ENCODE data around the gene DGCR2. TPM values are rescaled to one million over a fixed set of nuclear protein-coding genes. Genes with fewer than 3 reads are reported as not detected.

DGCR2 gene
- total RNA-seq, 4 donors from 2014 or later, result 44.1 to 76.5 (median 56.3) TPM

DNA sequence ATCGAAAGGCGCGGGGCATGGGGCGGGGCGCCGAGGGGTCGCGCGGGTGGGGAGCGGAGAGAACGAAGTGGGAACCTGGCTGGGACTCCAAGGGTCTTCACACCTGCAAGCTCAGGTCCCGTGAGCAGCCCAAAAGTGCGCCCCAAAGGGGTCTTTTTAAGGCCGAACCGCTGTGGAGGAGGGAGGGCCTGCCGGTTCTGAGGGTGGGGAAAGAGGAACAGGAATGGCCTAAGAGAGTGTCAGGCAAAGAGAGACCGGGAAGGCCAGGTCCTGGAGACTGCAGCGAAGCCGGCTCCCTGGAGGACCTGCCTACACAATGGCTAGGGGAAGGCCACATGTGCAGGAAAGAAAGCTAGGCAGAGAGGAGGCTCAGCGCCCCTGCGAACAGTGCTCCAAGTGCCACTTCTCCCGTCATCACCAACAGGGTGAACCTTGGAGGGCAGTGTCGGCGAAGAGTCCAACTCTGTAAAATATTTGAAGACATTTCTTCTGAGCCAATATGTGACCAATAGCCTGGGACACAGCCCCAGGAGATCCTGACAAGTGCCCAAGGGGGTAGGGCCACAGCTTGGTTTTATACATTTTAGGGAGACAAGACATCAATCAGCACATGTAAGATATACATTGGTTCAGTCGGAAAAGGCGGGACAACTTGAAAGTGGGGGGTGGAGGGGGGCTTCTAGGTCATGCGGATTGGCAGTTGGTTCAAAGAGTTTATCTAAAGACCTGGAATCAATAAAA is 710 bp upstream of the DGCR2 start:
- no peak for TF ChIP-seq EP300 (IDR thresholded peaks at IDR 0.05)
- TF ChIP-seq, protein P1, sequence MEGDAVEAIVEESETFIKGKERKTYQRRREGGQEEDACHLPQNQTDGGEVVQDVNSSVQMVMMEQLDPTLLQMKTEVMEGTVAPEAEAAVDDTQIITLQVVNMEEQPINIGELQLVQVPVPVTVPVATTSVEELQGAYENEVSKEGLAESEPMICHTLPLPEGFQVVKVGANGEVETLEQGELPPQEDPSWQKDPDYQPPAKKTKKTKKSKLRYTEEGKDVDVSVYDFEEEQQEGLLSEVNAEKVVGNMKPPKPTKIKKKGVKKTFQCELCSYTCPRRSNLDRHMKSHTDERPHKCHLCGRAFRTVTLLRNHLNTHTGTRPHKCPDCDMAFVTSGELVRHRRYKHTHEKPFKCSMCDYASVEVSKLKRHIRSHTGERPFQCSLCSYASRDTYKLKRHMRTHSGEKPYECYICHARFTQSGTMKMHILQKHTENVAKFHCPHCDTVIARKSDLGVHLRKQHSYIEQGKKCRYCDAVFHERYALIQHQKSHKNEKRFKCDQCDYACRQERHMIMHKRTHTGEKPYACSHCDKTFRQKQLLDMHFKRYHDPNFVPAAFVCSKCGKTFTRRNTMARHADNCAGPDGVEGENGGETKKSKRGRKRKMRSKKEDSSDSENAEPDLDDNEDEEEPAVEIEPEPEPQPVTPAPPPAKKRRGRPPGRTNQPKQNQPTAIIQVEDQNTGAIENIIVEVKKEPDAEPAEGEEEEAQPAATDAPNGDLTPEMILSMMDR (IDR thresholded peaks at IDR 0.05), result no peak
- no peak for TF ChIP-seq POLR2AphosphoS5 (IDR thresholded peaks at IDR 0.05)
- TF ChIP-seq POLR2A (IDR thresholded peaks at IDR 0.05), result no peak
- H3K27ac ChIP-seq, result peak overlapping the region; percentile 54 to 97 (median 92)
- no peaks in the 10 kb centered on the region for H3K27me3 ChIP-seq
- H3K36me3 ChIP-seq, result no peaks in the 10 kb centered on the region
- H3K9me3 ChIP-seq, result no peaks in the 10 kb centered on the region
- peaks cover 0 to 46% (median 21%) of the 10 kb centered on the region in 3 donors for H3K4me1 ChIP-seq
- WGBS, 2 donors (ENCODE audit: low coverage in 1 of 2), result 24 to 30% methylated on average over 9 to 14 of the region's 27 CpGs
- ATAC-seq, result peak; percentile 34
- H3K4me3 ChIP-seq, result peak overlapping the region; percentile 42 to 87

DNA sequence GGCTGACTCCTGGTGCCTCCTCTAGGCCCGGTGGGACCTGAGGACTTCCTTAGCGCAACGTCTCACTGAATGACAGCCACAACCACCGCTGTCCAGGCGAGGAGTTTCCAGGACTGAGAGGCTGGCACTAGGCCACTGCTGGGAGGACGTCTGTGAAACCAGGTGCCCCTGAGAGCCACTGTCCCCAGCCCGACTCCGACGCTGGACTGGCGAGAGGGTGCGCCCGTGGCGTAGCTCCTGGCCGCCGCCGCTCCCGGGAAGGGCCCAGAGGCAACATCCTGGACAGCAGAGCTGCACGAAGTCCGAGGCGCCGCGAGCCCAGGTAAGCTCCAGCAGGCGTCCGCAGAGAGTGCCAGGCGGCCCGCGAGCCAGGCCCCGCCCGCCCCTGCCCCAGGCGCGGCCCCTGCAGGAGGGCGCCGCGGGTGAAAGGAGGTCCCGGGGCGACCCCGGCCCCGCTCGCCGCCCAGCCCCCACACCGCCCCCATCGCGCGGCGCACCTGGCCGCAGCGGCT is 525 bp downstream of the DGCR2 start:
- Histone ChIP-seq H3K4me3 (peak overlapping the region; percentile 70 to 87), H3K4me1 (peaks cover 0 to 58% (median 28%) of the 10 kb centered on the region in 3 donors), H3K27me3 (no peaks in the 10 kb centered on the region), H3K27ac (peak overlapping the region; percentile 77 to 97 (median 92)), H3K9me3 (no peaks in the 10 kb centered on the region), H3K36me3 (no peaks in the 10 kb centered on the region)
- ATAC-seq, result peak; percentile 46
- no CpG with 5 or more reads among the region's 47 CpGs for WGBS, 2 donors (ENCODE audit: low coverage in 1 of 2)
- TF ChIP-seq EP300 (IDR thresholded peaks at IDR 0.05), result no peak
- TF ChIP-seq POLR2AphosphoS5 (IDR thresholded peaks at IDR 0.05), result no peak
- TF ChIP-seq, protein P1 (IDR thresholded peaks at IDR 0.05), result peak in 1 of 4 experiments; percentile 9
- TF ChIP-seq POLR2A (IDR thresholded peaks at IDR 0.05), result no peak

DNA sequence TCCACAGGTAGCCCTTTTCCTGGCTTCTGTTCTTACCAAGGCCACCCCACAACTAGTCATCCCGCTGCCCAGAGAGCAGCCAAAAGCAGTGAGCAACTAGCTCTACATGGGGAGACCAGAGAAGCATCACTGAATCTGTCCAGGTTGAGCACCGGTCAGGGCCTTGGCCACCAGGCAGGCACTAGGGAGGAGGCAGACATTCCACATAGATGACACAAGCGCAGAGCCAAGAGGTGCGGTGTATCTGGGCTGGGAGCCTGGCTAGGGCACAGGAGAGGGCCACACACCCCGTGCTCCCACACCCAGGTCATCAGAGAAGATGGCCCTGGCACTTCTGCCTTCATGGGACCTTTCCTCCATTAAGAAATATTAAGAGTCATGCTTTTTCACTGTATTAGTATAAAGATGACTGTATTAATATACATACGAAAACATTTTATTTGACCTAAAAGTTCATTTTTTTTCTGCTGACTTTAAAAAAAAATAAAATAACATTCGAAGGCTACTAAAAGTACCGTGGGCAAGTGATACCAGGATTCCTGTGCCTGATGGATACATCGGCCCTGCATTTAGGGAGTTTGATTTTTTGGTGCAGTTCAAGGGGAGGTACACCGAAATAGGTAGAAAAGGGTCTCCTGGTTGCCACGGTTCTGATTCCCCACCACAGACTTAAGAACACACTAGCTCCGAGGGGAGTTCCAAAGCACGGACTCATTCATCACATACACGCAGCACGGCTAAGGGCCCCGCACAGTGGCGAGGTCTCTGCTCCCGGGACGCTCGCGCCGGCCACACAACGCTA is 1.2 kb downstream of the DGCR2 start:
- H3K27me3 ChIP-seq, result no peaks in the 10 kb centered on the region
- H3K9me3 ChIP-seq, result no peaks in the 10 kb centered on the region
- no peak for ATAC-seq
- WGBS, 2 donors (ENCODE audit: low coverage in 1 of 2), result 17 to 29% methylated on average over 6 to 8 of the region's 23 CpGs
- H3K4me1 ChIP-seq, result peaks cover 0 to 65% (median 28%) of the 10 kb centered on the region in 3 donors
- peak overlapping the region; percentile 70 to 87 for H3K4me3 ChIP-seq
- no peaks in the 10 kb centered on the region for H3K36me3 ChIP-seq
- peak overlapping the region; percentile 77 to 97 (median 92) for H3K27ac ChIP-seq
- TF ChIP-seq POLR2AphosphoS5 (IDR thresholded peaks at IDR 0.05) (no peak), EP300 (IDR thresholded peaks at IDR 0.05) (no peak), POLR2A (IDR thresholded peaks at IDR 0.05) (no peak)
- TF ChIP-seq, protein P1 (IDR thresholded peaks at IDR 0.05), result no peak

DNA sequence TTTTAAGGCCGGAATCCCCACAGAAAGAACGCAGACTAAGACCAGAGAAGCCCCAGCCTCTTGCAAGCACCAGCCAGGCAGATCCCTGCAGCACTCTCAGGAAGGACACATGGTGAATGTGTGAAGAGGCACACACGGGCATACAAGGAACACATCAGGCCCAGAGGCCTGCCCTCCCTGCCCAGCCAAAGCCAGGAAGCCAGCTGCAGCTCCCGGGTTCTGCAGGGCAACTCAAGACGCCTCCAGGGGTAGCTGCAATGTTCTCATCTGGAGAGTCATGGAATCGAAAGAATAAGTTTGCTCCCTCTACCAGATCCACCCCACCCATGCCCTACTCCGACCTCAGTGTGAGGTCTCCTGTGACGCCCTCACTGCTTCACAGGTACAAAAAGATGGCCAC is 2.3 kb downstream of the DGCR2 start:
- no peak for ATAC-seq
- Histone ChIP-seq H3K27ac (peak overlapping the region in 2 of 4 donors; percentile 90 to 97), H3K36me3 (no peaks in the 10 kb centered on the region), H3K4me1 (peaks cover 0 to 75% (median 28%) of the 10 kb centered on the region in 3 donors), H3K4me3 (no peak overlapping the region), H3K9me3 (no peaks in the 10 kb centered on the region), H3K27me3 (no peaks in the 10 kb centered on the region)
- WGBS, 2 donors (ENCODE audit: low coverage in 1 of 2), result 60% methylated on average over 1 of the region's 8 CpGs; no CpG with 5 or more reads in 1 of the 2 donors
- TF ChIP-seq POLR2A (IDR thresholded peaks at IDR 0.05) (no peak), POLR2AphosphoS5 (IDR thresholded peaks at IDR 0.05) (no peak), EP300 (IDR thresholded peaks at IDR 0.05) (no peak)
- TF ChIP-seq, protein P1 (IDR thresholded peaks at IDR 0.05), result no peak
